ENCODE data around the gene ENC1.
A peak's percentile ranks its signal among the peaks of the same experiment; 100 is the strongest.
"Not testable (repeated sequence)": the region's sequence is repeated elsewhere in the genome, so short reads cannot be mapped to it uniquely, and the experiment has no call there.

The ENC1 gene, protein sequence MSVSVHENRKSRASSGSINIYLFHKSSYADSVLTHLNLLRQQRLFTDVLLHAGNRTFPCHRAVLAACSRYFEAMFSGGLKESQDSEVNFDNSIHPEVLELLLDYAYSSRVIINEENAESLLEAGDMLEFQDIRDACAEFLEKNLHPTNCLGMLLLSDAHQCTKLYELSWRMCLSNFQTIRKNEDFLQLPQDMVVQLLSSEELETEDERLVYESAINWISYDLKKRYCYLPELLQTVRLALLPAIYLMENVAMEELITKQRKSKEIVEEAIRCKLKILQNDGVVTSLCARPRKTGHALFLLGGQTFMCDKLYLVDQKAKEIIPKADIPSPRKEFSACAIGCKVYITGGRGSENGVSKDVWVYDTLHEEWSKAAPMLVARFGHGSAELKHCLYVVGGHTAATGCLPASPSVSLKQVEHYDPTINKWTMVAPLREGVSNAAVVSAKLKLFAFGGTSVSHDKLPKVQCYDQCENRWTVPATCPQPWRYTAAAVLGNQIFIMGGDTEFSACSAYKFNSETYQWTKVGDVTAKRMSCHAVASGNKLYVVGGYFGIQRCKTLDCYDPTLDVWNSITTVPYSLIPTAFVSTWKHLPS

DNA sequence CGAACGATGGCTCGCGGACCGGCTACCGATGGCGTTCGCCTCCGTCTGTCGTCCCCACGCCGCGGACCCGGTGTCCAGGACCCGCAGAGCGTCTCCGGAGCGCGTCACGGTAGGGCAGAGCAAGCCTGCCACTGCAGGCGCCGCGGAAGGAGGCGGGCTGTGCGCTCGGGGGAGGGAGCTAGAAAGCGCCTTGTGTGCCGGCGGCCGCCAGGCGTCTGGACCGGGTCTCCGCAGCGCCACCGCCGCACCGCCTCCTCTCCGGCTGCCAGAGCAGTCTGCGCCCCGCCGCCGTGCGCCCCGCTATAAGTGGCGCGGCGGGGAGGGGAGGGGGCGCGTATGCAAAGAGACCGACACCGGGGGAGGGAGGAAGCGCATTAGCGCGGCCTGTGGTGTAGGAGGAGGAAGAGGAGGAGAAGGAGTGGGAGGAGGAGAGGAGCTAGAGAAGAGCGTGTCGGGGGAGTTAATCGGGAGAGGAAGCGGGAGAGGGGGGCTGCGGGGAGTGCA lies at the start of gene ENC1:
Gene ENC1, minus strand, starts transcription at position 279 of the 504 bp plus-strand sequence. CDS start 4,243 bp downstream, outside the sequence.
- DNase-seq (ENCODE audit: low read depth, low spot score), result no peak

DNA sequence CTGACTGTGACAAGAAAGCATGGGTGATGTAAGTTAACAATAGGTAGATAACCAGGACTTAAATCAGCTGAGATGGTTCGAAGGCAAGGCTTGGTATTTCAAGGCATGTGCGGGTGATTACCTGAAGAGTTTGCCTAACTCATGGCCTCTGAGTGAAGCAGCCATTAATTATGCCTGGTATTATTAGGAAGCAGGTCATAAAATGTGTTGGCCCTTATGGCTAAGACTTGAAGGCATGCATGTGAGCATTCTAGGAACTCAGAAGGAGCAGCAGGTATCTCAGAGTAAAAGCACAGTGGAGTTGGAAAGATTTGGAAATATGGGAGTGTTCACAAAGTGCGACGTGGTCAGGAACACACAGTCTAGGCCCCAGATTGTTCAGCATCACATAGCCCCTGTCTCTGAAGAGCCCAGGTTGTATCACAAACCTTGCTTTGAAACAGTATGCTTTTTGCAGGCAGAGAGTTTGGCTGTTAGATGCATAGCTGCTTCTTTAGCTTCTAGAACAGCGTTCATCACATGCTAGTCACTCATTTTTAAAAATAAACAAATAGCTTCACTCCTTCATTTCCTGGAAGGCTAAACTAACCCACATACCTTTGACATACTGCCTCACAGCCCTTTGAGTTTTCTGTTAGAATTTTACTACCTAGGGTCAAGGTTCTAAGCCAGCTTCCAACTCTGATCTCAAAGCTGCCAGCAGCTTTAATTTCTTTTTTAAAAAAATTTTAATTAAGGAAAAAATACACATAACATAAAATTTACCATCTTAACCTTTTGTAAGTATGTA lies 46.6 kb upstream of the ENC1 start:
- no peak for DNase-seq (ENCODE audit: low read depth, low spot score)

GRCh38 chr5:74685979-74686631 lies 45.6 kb upstream of the ENC1 start:
- DNase-seq (ENCODE audit: low read depth, low spot score), result no peak

GRCh38 chr5:74684900-74685851 lies 44.6 kb upstream of the ENC1 start, which contains the start of gene HEXB:
HEXB (plus strand) TSS chr5:74685233; CDS start chr5:74685261, 28 bp downstream.
- DNase-seq (ENCODE audit: low read depth, low spot score), result peak; percentile 65

GRCh38 chr5:74679966-74680365 lies 39.4 kb upstream of the ENC1 start:
- DNase-seq (ENCODE audit: low read depth, low spot score), result no peak

DNA sequence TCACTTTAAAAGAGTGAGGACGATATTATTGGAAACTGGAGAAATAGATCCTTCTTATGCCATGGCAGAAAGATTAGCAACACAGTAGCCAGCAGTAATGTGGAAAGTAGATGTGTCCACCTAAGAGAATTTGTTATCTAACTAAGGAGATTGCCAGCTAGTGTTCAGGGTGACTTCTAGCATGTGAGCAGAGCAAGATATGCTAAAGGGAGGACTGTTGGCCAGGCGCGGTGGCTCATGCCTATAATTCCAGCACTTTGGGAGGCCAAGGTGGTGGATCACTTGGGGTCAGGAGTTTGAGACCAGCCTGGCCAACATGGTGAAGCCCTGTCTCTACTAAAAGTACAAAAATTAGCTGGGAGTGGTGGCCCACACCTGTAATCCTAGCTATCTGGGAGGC lies 38.8 kb upstream of the ENC1 start:
- DNase-seq (ENCODE audit: low read depth, low spot score), result not testable (repeated sequence)

DNA sequence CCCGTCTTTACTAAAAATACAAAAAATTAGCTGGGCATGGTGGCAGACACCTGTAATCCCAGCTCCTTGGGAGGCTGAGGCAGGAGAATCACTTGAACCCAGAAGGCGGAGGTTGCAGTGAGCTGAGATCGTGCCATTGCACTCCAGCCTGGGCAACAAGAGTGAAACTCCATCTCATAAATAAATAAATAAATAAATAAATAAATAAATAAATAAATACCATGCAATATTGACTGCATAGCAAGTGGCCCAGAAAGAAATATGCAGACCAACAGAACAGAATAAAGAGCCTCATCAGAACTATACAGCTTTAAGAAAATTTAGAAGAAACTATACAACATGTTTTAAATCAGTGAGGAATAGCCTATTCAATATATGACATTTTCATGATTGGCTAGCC lies 37.6 kb upstream of the ENC1 start:
- DNase-seq (ENCODE audit: low read depth, low spot score), result not testable (repeated sequence)

DNA sequence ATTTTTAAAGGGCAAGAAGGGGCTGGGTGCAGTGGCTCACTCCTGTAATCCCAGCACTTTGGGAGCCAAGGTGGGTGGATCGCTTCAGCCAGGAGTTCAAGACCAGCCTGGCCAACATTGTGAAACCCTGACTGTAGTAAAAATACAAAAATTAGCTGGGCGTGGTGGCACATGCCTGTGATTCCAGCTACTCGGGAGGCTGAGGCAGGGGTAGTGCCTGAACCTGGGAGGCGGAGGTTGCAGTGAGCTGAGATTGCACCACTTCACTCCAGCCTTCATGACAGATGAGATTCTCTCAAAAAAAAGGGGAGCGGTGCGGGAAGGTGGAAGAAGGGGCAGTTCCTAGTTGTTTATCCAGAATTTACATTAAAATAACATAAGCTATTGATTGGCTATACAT lies 35.9 kb upstream of the ENC1 start:
- DNase-seq (ENCODE audit: low read depth, low spot score), result not testable (repeated sequence)

GRCh38 chr5:74673011-74673790 lies 32.7 kb upstream of the ENC1 start:
- DNase-seq (ENCODE audit: low read depth, low spot score), result no peak

GRCh38 chr5:74672215-74672877 lies 31.8 kb upstream of the ENC1 start:
- no peak for DNase-seq (ENCODE audit: low read depth, low spot score)

GRCh38 chr5:74670396-74671038 lies 30.0 kb upstream of the ENC1 start:
- DNase-seq (ENCODE audit: low read depth, low spot score), result no peak

- no peak for DNase-seq (ENCODE audit: low read depth, low spot score)
Observed at GRCh38 chr5:74669821-74670220, 29.3 kb upstream of the ENC1 start.

- no peak for DNase-seq (ENCODE audit: low read depth, low spot score)
Observed at GRCh38 chr5:74667396-74667795, 26.9 kb upstream of the ENC1 start.

GRCh38 chr5:74665816-74666215 lies 25.3 kb upstream of the ENC1 start:
- DNase-seq (ENCODE audit: low read depth, low spot score), result no peak

GRCh38 chr5:74665273-74665672 lies 24.7 kb upstream of the ENC1 start:
- no peak for DNase-seq (ENCODE audit: low read depth, low spot score)

DNA sequence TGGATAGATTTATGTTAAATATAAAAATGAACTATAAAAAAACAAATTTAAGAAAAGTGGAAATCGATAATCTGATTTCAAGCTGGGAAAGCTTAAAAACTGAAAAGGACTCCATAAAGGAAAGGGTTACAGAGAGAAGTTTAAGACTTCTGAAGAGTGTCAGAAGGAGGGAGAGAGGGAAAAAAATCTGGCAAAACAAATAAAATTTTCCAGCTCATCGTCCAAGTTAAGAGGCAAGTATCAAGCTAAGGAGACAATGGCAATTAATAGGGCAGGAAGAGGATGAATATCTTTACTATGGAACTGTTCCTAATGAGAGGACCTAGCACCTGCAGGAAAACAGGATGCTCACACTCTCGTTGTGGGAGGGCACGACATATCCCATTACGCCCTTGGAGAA lies 24.0 kb upstream of the ENC1 start:
- no peak for DNase-seq (ENCODE audit: low read depth, low spot score)

- no peak for DNase-seq (ENCODE audit: low read depth, low spot score)
Observed at GRCh38 chr5:74660873-74661272, 20.3 kb upstream of the ENC1 start.

DNA sequence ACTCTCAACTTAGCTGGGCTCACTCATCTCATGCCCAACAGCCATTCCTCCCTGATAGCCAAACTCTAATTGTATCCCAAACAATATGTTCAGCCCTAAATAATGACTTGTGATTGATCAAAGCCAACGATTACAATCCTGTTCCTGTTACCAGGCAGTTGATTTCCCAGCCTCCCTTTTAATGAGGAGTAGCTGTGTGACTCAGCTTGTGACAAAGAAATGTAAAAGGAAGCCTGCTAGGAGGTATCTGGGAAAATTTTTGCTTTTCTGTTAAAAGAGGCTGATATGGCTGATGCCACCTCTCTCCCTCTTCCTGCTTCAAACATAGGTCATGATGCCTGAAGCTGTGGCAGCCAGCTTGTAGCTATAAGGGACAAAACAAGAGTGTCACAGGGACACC lies 19.6 kb upstream of the ENC1 start:
- no peak for DNase-seq (ENCODE audit: low read depth, low spot score)

- no peak for DNase-seq (ENCODE audit: low read depth, low spot score)
Observed at GRCh38 chr5:74659172-74659571, 18.6 kb upstream of the ENC1 start.
